ENCODE measurements around the gene EDEM2. TPM values are rescaled to one million over a fixed set of nuclear protein-coding genes. Genes with fewer than 3 reads are reported as not detected.
"Not testable (repeated sequence)": the region's sequence is repeated elsewhere in the genome, so short reads cannot be mapped to it uniquely, and the experiment has no call there.

EDEM2 gene
- total RNA-seq, 1 donor from 2014 or later: 11.5 TPM

- intact Hi-C loops (cut with DNase I): loop anchor here (2.0 kb wide), 1 partner anchor 221 kb away; the partner anchor contains the start of gene GGT7
- no peak for DNase-seq (ENCODE audit: low spot score)
Observed at GRCh38 chr20:35093267-35093884, 53.8 kb downstream of the EDEM2 start.

GRCh38 chr20:35092524-35093266 lies 54.4 kb downstream of the EDEM2 start, which contains the start of gene TRPC4AP:
TSS of gene TRPC4AP (minus strand) at chr20:35092807. CDS start at chr20:35092781, 26 bp downstream.
- peak; percentile 97 for DNase-seq (ENCODE audit: low spot score)
- intact Hi-C loops (cut with DNase I): loop anchor here (2.0 kb wide), 1 partner anchor 220 kb away; the partner anchor contains the start of gene GGT7

- intact Hi-C loops (cut with DNase I): loop anchor here (2.0 kb wide), 1 partner anchor 219 kb away; the partner anchor contains the start of gene GGT7
- DNase-seq (ENCODE audit: low spot score): no peak
Observed at GRCh38 chr20:35091816-35092523, 55.2 kb downstream of the EDEM2 start.

- DNase-seq (ENCODE audit: low spot score): no peak
- intact Hi-C loops (cut with DNase I): no loop called here
Observed at GRCh38 chr20:35088231-35089145, 58.6 kb downstream of the EDEM2 start.

- intact Hi-C loops (cut with DNase I): no loop called here
- DNase-seq (ENCODE audit: low spot score): no peak
Observed at GRCh38 chr20:35087791-35088190, 59.3 kb downstream of the EDEM2 start.

- intact Hi-C loops (cut with DNase I): no loop called here
Observed at GRCh38 chr20:35087355-35087754, 59.8 kb downstream of the EDEM2 start.

GRCh38 chr20:35085477-35086225 lies 61.5 kb downstream of the EDEM2 start:
- intact Hi-C loops (cut with DNase I): no loop called here
- DNase-seq (ENCODE audit: low spot score): no peak

More at GRCh38 chr20:35087355-35087754, 59.8 kb downstream of the EDEM2 start:
- DNase-seq (ENCODE audit: low spot score): no peak

- intact Hi-C loops (cut with DNase I): no loop called here
- no peak for DNase-seq (ENCODE audit: low spot score)
Observed at GRCh38 chr20:35084998-35085397, 62.1 kb downstream of the EDEM2 start.

GRCh38 chr20:35080348-35080642 lies 66.8 kb downstream of the EDEM2 start:
- intact Hi-C loops (cut with DNase I): not testable (repeated sequence)

GRCh38 chr20:35079472-35080347 lies 67.4 kb downstream of the EDEM2 start:
- intact Hi-C loops (cut with DNase I): no loop called here
- no peak for DNase-seq (ENCODE audit: low spot score)

More at GRCh38 chr20:35080348-35080642, 66.8 kb downstream of the EDEM2 start:
- DNase-seq (ENCODE audit: low spot score): not testable (repeated sequence)

GRCh38 chr20:35077872-35078271 lies 69.3 kb downstream of the EDEM2 start:
- DNase-seq (ENCODE audit: low spot score): no peak
- intact Hi-C loops (cut with DNase I): no loop called here

GRCh38 chr20:35077341-35077740 lies 69.8 kb downstream of the EDEM2 start:
- DNase-seq (ENCODE audit: low spot score): no peak

GRCh38 chr20:35071436-35072153 lies 75.5 kb downstream of the EDEM2 start:
- intact Hi-C loops (cut with DNase I): not testable (repeated sequence)

More at GRCh38 chr20:35077341-35077740, 69.8 kb downstream of the EDEM2 start:
- intact Hi-C loops (cut with DNase I): no loop called here

GRCh38 chr20:35066194-35066593 lies 80.9 kb downstream of the EDEM2 start:
- intact Hi-C loops (cut with DNase I): no loop called here
- no peak for DNase-seq (ENCODE audit: low spot score)

More at GRCh38 chr20:35071436-35072153, 75.5 kb downstream of the EDEM2 start:
- not testable (repeated sequence) for DNase-seq (ENCODE audit: low spot score)
